HG02981 (cell line): ENCODE measurements around the gene TBC1D8B.

ENCODE experiments used
- ATAC-seq: cut with Tn5 transposase; IDR thresholded peaks from one replicate; pipeline ENCODE4 v1.9.1; 2021; ENCODE audit warnings: mild to moderate bottlenecking, moderate library complexity; ENCODE audit not compliant: unreplicated experiment

The TBC1D8B gene

GRCh38 chrX:106897259-106897658 is 94.8 kb downstream of the TBC1D8B start:
- no peak for ATAC-seq

- ATAC-seq, result peak; percentile 71
Measured at GRCh38 chrX:106898462-106898861, 96.0 kb downstream of the TBC1D8B start.

- no peak for ATAC-seq
Measured at GRCh38 chrX:106899276-106899675, 96.8 kb downstream of the TBC1D8B start.

- ATAC-seq, result no peak
Measured at GRCh38 chrX:106899841-106900240, 97.4 kb downstream of the TBC1D8B start.

GRCh38 chrX:106901341-106901740 is 98.9 kb downstream of the TBC1D8B start:
- ATAC-seq, result no peak

- ATAC-seq, result no peak
Measured at GRCh38 chrX:106901781-106902219, 99.3 kb downstream of the TBC1D8B start.

GRCh38 chrX:106902684-106903083 is 100.2 kb downstream of the TBC1D8B start:
- ATAC-seq, result no peak

GRCh38 chrX:106903291-106903824 is 100.9 kb downstream of the TBC1D8B start, which contains the start of gene RIPPLY1:
Gene RIPPLY1, minus strand, starts transcription at chrX:106903341. Its CDS starts 54 bp downstream, at chrX:106903287.
- ATAC-seq, result no peak

GRCh38 chrX:106903856-106904528 is 101.5 kb downstream of the TBC1D8B start:
- ATAC-seq, result no peak

GRCh38 chrX:106905064-106905708 is 102.7 kb downstream of the TBC1D8B start:
- no peak for ATAC-seq

GRCh38 chrX:106906361-106906760 is 103.9 kb downstream of the TBC1D8B start:
- ATAC-seq, result no peak

- no peak for ATAC-seq
Measured at GRCh38 chrX:106912864-106913263, 110.4 kb downstream of the TBC1D8B start.

- ATAC-seq, result no peak
Measured at GRCh38 chrX:106917830-106918500, 115.5 kb downstream of the TBC1D8B start.

- no peak for ATAC-seq
Measured at GRCh38 chrX:106919932-106920452, 117.5 kb downstream of the TBC1D8B start, which contains the start of gene CLDN2. Gene CLDN2, plus strand, starts transcription at chrX:106920402. Its CDS starts 7,827 bp downstream, at chrX:106928229.

- ATAC-seq, result no peak
Measured at GRCh38 chrX:106921637-106922036, 119.2 kb downstream of the TBC1D8B start.
